GM23338 (cell line): ENCODE measurements around the gene VPS4A. TPM values are rescaled to one million over a fixed set of nuclear protein-coding genes. Genes with fewer than 3 reads are reported as not detected.

Experiments
- ATAC-seq: fragments of 200-7000 bp; cut with Tn5 transposase; 3 replicates; pipeline ENCODE4 v1.9.1; 2020
- DNase-seq: peaks from one replicate; pipeline ENCODE4 v3.0.0-alpha.2; 2015; ENCODE audit warnings: low spot score
- H2AFZ ChIP-seq: fragments of 200-600 bp; sonication (generic); 2 replicates; pipeline ENCODE4 v1.8.0; 2016; ENCODE audit warnings: antibody characterized with exemption, mild to moderate bottlenecking, moderate library complexity
- H3F3A ChIP-seq: fragments of 200-600 bp; sonication (generic); replicated peaks from 2 replicates; pipeline ENCODE4 v1.8.0; 2017; ENCODE audit warnings: antibody characterized with exemption, mixed run types, low read depth
- H3K27ac ChIP-seq: fragments of 200-600 bp; sonication (generic); 2 replicates; pipeline ENCODE4 v1.6.1; 2016; ENCODE audit warnings: low read depth
- H3K27me3 ChIP-seq: fragments of 200-600 bp; sonication (generic); 2 replicates; pipeline ENCODE4 v1.8.0; 2016; ENCODE audit warnings: mild to moderate bottlenecking, mixed run types, moderate library complexity; ENCODE audit not compliant: insufficient read depth
- H3K36me3 ChIP-seq: fragments of 200-600 bp; sonication (generic); 2 replicates; pipeline ENCODE4 v1.8.0; 2016; ENCODE audit warnings: mild to moderate bottlenecking; ENCODE audit not compliant: insufficient read depth
- H3K4me1 ChIP-seq: fragments of 200-600 bp; sonication (generic); 2 replicates; pipeline ENCODE4 v1.8.0; 2016; ENCODE audit warnings: mild to moderate bottlenecking, moderate library complexity; ENCODE audit not compliant: insufficient read depth
- H3K4me2 ChIP-seq: fragments of 200-600 bp; sonication (generic); 2 replicates; pipeline ENCODE4 v1.7.1; 2017; ENCODE audit warnings: mixed run types
- H3K4me3 ChIP-seq: fragments of 200-600 bp; sonication (generic); 2 replicates; pipeline ENCODE4 v1.6.1; 2016; ENCODE audit warnings: mixed run types
- H3K79me2 ChIP-seq: fragments of 200-600 bp; sonication (generic); replicated peaks from 2 replicates; pipeline ENCODE4 v1.8.0; 2017; ENCODE audit warnings: mild to moderate bottlenecking; ENCODE audit not compliant: insufficient read depth
- H3K9me2 ChIP-seq: fragments of 200-600 bp; sonication (generic); 2 replicates; pipeline ENCODE4 v1.8.0; 2017; ENCODE audit not compliant: insufficient read depth
- H4K20me1 ChIP-seq: fragments of 200-600 bp; sonication (generic); replicated peaks from 2 replicates; pipeline ENCODE4 v1.8.0; 2017; ENCODE audit warnings: mild to moderate bottlenecking; ENCODE audit not compliant: insufficient read depth
- H3K27ac Mint-ChIP-seq: 2 replicates; pipeline ENCODE4 v1.8.0; 2020; ENCODE audit warnings: inconsistent platforms, mild to moderate bottlenecking, moderate library complexity, mixed read lengths
- H3K27me3 Mint-ChIP-seq: 3 replicates; pipeline ENCODE4 v1.8.0; 2022; ENCODE audit warnings: low read depth, mild to moderate bottlenecking, moderate library complexity, mixed read lengths, inconsistent platforms; ENCODE audit not compliant: insufficient read depth, poor library complexity
- H3K36me3 Mint-ChIP-seq: 3 replicates; pipeline ENCODE4 v1.8.0; 2021; ENCODE audit warnings: low read depth, mild to moderate bottlenecking, inconsistent platforms, moderate library complexity, mixed read lengths
- H3K4me1 Mint-ChIP-seq: 3 replicates; pipeline ENCODE4 v1.8.0; 2020; ENCODE audit warnings: mild to moderate bottlenecking, inconsistent platforms, mixed read lengths
- H3K4me3 Mint-ChIP-seq: 3 replicates; pipeline ENCODE4 v1.8.0; 2021; ENCODE audit warnings: moderate library complexity, mild to moderate bottlenecking, inconsistent platforms, mixed read lengths
- H3K9me3 Mint-ChIP-seq: 3 replicates; pipeline ENCODE4 v1.8.0; 2020; ENCODE audit warnings: moderate library complexity, mild to moderate bottlenecking, inconsistent platforms, mixed read lengths
- CREB1 ChIP-seq: fragments of 250-450 bp; sonication (Bioruptor Pico); IDR thresholded peaks from 2 replicates; pipeline ENCODE4 v1.5.0; 2020; ENCODE audit warnings: low read depth, mild to moderate bottlenecking, moderate library complexity
- ETS1 ChIP-seq: IDR thresholded peaks from 2 replicates; pipeline ENCODE4 v1.6.1; 2016; ENCODE audit warnings: antibody characterized with exemption
- EZH2 ChIP-seq: fragments of 200-600 bp; sonication (generic); IDR thresholded peaks from one replicate; pipeline ENCODE4 v1.8.0; 2017; ENCODE audit warnings: antibody characterized with exemption, mild to moderate bottlenecking, low read depth; ENCODE audit not compliant: unreplicated experiment
- EZH2phosphoT487 ChIP-seq: fragments of 200-600 bp; sonication (generic); IDR thresholded peaks from one replicate; pipeline ENCODE4 v1.8.1; 2018; ENCODE audit warnings: antibody characterized with exemption; ENCODE audit not compliant: unreplicated experiment
- JUNB ChIP-seq: IDR thresholded peaks from one replicate; pipeline ENCODE4 v1.6.1; 2016; ENCODE audit warnings: antibody characterized with exemption; ENCODE audit not compliant: unreplicated experiment
- NANOG ChIP-seq: IDR thresholded peaks from 2 replicates; pipeline ENCODE4 v1.6.1; 2016; ENCODE audit warnings: antibody characterized with exemption, borderline replicate concordance
- POLR2AphosphoS5 ChIP-seq: IDR thresholded peaks from 2 replicates; pipeline ENCODE4 v1.6.1; 2016; ENCODE audit warnings: antibody characterized with exemption, low read depth
- STAT1 ChIP-seq: IDR thresholded peaks from one replicate; pipeline ENCODE4 v1.6.1; 2016; ENCODE audit warnings: antibody characterized with exemption; ENCODE audit not compliant: unreplicated experiment
- ZNF114 ChIP-seq: fragments of 250-450 bp; sonication (Bioruptor Pico); IDR thresholded peaks from 2 replicates; pipeline ENCODE4 v1.5.0; 2020; ENCODE audit warnings: mild to moderate bottlenecking, moderate library complexity
- ZNF331 ChIP-seq: fragments of 250-450 bp; sonication (Bioruptor Pico); IDR thresholded peaks from 2 replicates; pipeline ENCODE4 v1.5.0; 2020; ENCODE audit warnings: low read depth, mild to moderate bottlenecking, moderate library complexity
- ZNF462 ChIP-seq: fragments of 250-450 bp; sonication (Bioruptor Pico); IDR thresholded peaks from 2 replicates; pipeline ENCODE4 v1.5.0; 2020; ENCODE audit warnings: mild to moderate bottlenecking, moderate library complexity
- polyA plus RNA-seq: library from polyadenylated mRNA; unstranded; fragments of >200 nt; fragmentation: Nextera tagmentation; extraction: Ambion mirVana; gene quantifications from 2 replicates; pipeline ENCODE4 v1.2.1, GENCODE V29; 2016
- total RNA-seq: library from RNA; depleted of rRNA; stranded (reverse); fragments of >200 nt; shearing (Covaris generic); gene quantifications from 2 replicates; pipeline ENCODE4 v1.2.3, GENCODE V29; 2014
- TF ChIP-seq, protein P1 (sequence below): IDR thresholded peaks from one replicate; pipeline ENCODE4 v1.6.1; 2018; ENCODE audit warnings: antibody characterized with exemption; ENCODE audit not compliant: unreplicated experiment
- TF ChIP-seq, protein P2 (sequence below), 2 experiments: fragments of 200-600 bp in 1 of 2; sonication (generic) in 1 of 2; conservative IDR thresholded peaks; 2 replicates each; pipeline versions ENCODE4 v1.5.1 to v1.6.1; 2016 to 2017; ENCODE audit warnings: antibody characterized with exemption in 2 of 2, low read depth in 2 of 2, mild to moderate bottlenecking in 2 of 2, moderate library complexity in 1 of 2

Gene VPS4A
- total and polyA plus RNA-seq, 2 experiments from 2014 or later: 29.1 to 32.7 TPM

- TF ChIP-seq ZNF462 (CRISPR knock-in tag) (no peak), EZH2 (no peak), EZH2phosphoT487 (no peak), ETS1 (no peak), POLR2AphosphoS5 (no peak), ZNF331 (CRISPR knock-in tag) (no peak), JUNB (no peak), NANOG (no peak), STAT1 (no peak), ZNF114 (CRISPR knock-in tag) (no peak), CREB1 (CRISPR knock-in tag) (no peak)
- TF ChIP-seq, protein P1, sequence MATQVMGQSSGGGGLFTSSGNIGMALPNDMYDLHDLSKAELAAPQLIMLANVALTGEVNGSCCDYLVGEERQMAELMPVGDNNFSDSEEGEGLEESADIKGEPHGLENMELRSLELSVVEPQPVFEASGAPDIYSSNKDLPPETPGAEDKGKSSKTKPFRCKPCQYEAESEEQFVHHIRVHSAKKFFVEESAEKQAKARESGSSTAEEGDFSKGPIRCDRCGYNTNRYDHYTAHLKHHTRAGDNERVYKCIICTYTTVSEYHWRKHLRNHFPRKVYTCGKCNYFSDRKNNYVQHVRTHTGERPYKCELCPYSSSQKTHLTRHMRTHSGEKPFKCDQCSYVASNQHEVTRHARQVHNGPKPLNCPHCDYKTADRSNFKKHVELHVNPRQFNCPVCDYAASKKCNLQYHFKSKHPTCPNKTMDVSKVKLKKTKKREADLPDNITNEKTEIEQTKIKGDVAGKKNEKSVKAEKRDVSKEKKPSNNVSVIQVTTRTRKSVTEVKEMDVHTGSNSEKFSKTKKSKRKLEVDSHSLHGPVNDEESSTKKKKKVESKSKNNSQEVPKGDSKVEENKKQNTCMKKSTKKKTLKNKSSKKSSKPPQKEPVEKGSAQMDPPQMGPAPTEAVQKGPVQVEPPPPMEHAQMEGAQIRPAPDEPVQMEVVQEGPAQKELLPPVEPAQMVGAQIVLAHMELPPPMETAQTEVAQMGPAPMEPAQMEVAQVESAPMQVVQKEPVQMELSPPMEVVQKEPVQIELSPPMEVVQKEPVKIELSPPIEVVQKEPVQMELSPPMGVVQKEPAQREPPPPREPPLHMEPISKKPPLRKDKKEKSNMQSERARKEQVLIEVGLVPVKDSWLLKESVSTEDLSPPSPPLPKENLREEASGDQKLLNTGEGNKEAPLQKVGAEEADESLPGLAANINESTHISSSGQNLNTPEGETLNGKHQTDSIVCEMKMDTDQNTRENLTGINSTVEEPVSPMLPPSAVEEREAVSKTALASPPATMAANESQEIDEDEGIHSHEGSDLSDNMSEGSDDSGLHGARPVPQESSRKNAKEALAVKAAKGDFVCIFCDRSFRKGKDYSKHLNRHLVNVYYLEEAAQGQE: no peak
- TF ChIP-seq, protein P2, sequence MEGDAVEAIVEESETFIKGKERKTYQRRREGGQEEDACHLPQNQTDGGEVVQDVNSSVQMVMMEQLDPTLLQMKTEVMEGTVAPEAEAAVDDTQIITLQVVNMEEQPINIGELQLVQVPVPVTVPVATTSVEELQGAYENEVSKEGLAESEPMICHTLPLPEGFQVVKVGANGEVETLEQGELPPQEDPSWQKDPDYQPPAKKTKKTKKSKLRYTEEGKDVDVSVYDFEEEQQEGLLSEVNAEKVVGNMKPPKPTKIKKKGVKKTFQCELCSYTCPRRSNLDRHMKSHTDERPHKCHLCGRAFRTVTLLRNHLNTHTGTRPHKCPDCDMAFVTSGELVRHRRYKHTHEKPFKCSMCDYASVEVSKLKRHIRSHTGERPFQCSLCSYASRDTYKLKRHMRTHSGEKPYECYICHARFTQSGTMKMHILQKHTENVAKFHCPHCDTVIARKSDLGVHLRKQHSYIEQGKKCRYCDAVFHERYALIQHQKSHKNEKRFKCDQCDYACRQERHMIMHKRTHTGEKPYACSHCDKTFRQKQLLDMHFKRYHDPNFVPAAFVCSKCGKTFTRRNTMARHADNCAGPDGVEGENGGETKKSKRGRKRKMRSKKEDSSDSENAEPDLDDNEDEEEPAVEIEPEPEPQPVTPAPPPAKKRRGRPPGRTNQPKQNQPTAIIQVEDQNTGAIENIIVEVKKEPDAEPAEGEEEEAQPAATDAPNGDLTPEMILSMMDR (conservative IDR thresholded peaks at IDR 0.05; ENCODE audit: low read depth in 2 of 2): no peak
- Mint-ChIP-seq H3K4me3 (no peak overlapping the region), H3K4me1 (peaks cover 5% of the 10 kb centered on the region), H3K27me3 (peaks cover 2% of the 10 kb centered on the region), H3K36me3 (peaks cover 2% of the 10 kb centered on the region; the same call in 1 of the 3 replicates), H3K27ac (no peak overlapping the region), H3K9me3 (no peaks in the 10 kb centered on the region)
- Histone ChIP-seq H2AFZ (no peak overlapping the region), H3K27ac (no peak overlapping the region), H3K4me3 (no peak overlapping the region), H3K79me2 (peaks cover 10% of the 10 kb centered on the region), H3K27me3 (no peaks in the 10 kb centered on the region), H3F3A (peaks cover 5% of the 10 kb centered on the region; the same call in 1 of the 2 replicates), H4K20me1 (peaks cover 6% of the 10 kb centered on the region; the same call in 1 of the 2 replicates), H3K36me3 (no peaks in the 10 kb centered on the region), H3K4me2 (no peak overlapping the region), H3K9me2 (no peaks in the 10 kb centered on the region), H3K4me1 (peaks cover 8% of the 10 kb centered on the region; the same call in 1 of the 2 replicates)
- DNase-seq (no peak), ATAC-seq (no peak)
Measured at GRCh38 chr16:69307856-69308255, 3.3 kb upstream of the VPS4A start.
